Smooth muscle cell (in vitro differentiated cells): Measurements from ENCODE around the gene DTL. TPM values are rescaled to one million over a fixed set of nuclear protein-coding genes. Genes with fewer than 3 reads are reported as not detected.

Experiments
- DNase-seq: peaks from one replicate; lab custom pipeline; 2025; ENCODE audit not compliant: unreplicated experiment; lab: John Stamatoyannopoulos, UW
- H2AFZ ChIP-seq: fragments of 200-600 bp; sonication (generic); 2 replicates; pipeline ENCODE4 v1.6.0; 2016; ENCODE audit warnings: antibody characterized with exemption, low read depth, mild to moderate bottlenecking
- H3F3A ChIP-seq: fragments of 200-600 bp; sonication (generic); 2 replicates; pipeline ENCODE4 v1.6.0; 2017; ENCODE audit warnings: antibody characterized with exemption, low read depth
- H3K27ac ChIP-seq: fragments of 200-600 bp; sonication (generic); 2 replicates; pipeline ENCODE4 v1.5.1; 2016; ENCODE audit warnings: low read depth, mild to moderate bottlenecking
- H3K27me3 ChIP-seq: fragments of 200-600 bp; sonication (generic); 2 replicates; pipeline ENCODE4 v1.6.1; 2016; ENCODE audit warnings: low read depth, mild to moderate bottlenecking
- H3K36me3 ChIP-seq: fragments of 200-600 bp; sonication (generic); 2 replicates; pipeline ENCODE4 v1.5.1; 2016; ENCODE audit warnings: low read depth
- H3K4me1 ChIP-seq: fragments of 200-600 bp; sonication (generic); 2 replicates; pipeline ENCODE4 v1.5.1; 2016; ENCODE audit warnings: low read depth
- H3K4me2 ChIP-seq: fragments of 200-600 bp; sonication (generic); 2 replicates; pipeline ENCODE4 v1.6.0; 2016; ENCODE audit warnings: mild to moderate bottlenecking
- H3K4me3 ChIP-seq: fragments of 200-600 bp; sonication (generic); 2 replicates; pipeline ENCODE4 v1.5.1; 2016; ENCODE audit warnings: mild to moderate bottlenecking
- H3K79me2 ChIP-seq: fragments of 200-600 bp; sonication (generic); 2 replicates; pipeline ENCODE4 v1.6.0; 2016; ENCODE audit warnings: low read depth, mild to moderate bottlenecking
- H3K9ac ChIP-seq: fragments of 200-600 bp; sonication (generic); 2 replicates; pipeline ENCODE4 v1.6.0; 2016; ENCODE audit warnings: low read depth
- H3K9me3 ChIP-seq: fragments of 200-600 bp; sonication (generic); replicated peaks from 2 replicates; pipeline ENCODE4 v1.5.1; 2016; ENCODE audit warnings: low read depth
- H4K20me1 ChIP-seq: fragments of 200-600 bp; sonication (generic); 2 replicates; pipeline ENCODE4 v1.6.0; 2016; ENCODE audit warnings: low read depth
- WGBS: methylation state at CpG from one replicate; pipeline ENCODE4 v1.1.7; 2016; ENCODE audit warnings: low lambda C conversion rate; 5-methylcytosine and 5-hydroxymethylcytosine counted together
- polyA plus RNA-seq: library from polyadenylated mRNA; unstranded; fragments of >200 nt; fragmentation: Nextera tagmentation; extraction: Ambion mirVana; gene quantifications from 2 replicates; pipeline ENCODE4 v1.2.1, GENCODE V29; 2016
- total RNA-seq: library from RNA; depleted of rRNA; stranded (reverse); fragments of >200 nt; gene quantifications from 2 replicates; pipeline ENCODE4 v1.2.3, GENCODE V29; 2014
- TF ChIP-seq, protein P1 (sequence below): fragments of 200-600 bp; sonication (generic); IDR thresholded peaks from 2 replicates; pipeline ENCODE4 v1.5.1; 2017; ENCODE audit warnings: borderline replicate concordance, mild to moderate bottlenecking, antibody characterized with exemption; ENCODE audit not compliant: insufficient read depth, poor library complexity, severe bottlenecking

DTL gene
- total and polyA plus RNA-seq, 2 experiments from 2014 or later, result 9.7 to 12.7 TPM

DNA sequence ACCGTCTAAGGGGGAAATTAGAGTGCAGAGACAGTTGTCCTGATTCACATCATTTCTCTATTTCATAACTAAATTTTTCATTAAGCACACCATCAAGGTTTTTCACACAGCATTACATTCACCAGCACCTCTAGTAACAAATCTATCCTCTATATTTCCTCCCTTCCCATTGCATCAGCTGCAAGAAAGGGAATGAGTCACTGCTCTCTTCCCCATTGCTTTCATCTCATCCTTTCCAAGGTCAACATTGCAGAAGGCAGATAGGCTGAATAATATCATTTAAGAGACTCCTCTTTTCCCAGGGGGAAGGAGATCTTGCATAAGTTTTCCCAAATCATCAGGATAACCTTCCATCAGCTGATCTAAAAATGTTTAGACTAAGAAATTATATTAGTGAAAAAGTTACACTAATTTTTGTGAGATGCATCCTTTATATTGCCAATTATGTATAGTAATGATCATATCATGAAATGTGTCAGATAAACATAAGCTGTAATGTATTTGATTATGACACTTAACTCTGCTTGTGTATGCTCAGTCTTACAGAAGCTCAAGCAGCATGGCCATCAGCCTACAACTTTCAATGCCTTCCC, 4.5 kb upstream of the DTL start:
- H3K4me1 ChIP-seq, result peaks cover 3% of the 10 kb centered on the region
- DNase-seq, result no peak
- no peaks in the 10 kb centered on the region for H3K36me3 ChIP-seq
- no peaks in the 10 kb centered on the region for H3K27me3 ChIP-seq
- H3K27ac ChIP-seq, result peak overlapping the region; percentile 96
- no peaks in the 10 kb centered on the region for H3F3A ChIP-seq
- TF ChIP-seq, protein P1, sequence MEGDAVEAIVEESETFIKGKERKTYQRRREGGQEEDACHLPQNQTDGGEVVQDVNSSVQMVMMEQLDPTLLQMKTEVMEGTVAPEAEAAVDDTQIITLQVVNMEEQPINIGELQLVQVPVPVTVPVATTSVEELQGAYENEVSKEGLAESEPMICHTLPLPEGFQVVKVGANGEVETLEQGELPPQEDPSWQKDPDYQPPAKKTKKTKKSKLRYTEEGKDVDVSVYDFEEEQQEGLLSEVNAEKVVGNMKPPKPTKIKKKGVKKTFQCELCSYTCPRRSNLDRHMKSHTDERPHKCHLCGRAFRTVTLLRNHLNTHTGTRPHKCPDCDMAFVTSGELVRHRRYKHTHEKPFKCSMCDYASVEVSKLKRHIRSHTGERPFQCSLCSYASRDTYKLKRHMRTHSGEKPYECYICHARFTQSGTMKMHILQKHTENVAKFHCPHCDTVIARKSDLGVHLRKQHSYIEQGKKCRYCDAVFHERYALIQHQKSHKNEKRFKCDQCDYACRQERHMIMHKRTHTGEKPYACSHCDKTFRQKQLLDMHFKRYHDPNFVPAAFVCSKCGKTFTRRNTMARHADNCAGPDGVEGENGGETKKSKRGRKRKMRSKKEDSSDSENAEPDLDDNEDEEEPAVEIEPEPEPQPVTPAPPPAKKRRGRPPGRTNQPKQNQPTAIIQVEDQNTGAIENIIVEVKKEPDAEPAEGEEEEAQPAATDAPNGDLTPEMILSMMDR, result no peak
- peaks cover 12% of the 10 kb centered on the region for H4K20me1 ChIP-seq
- H3K9ac ChIP-seq, result peak overlapping the region; percentile 87
- H3K79me2 ChIP-seq, result peaks cover 61% of the 10 kb centered on the region
- no peak overlapping the region for H3K4me3 ChIP-seq
- WGBS, result 100% methylated on average over 1 of the region's 1 CpG
- H3K9me3 ChIP-seq, result no peaks in the 10 kb centered on the region
- no peak overlapping the region for H2AFZ ChIP-seq
- peak overlapping the region; percentile 65 for H3K4me2 ChIP-seq

DNA sequence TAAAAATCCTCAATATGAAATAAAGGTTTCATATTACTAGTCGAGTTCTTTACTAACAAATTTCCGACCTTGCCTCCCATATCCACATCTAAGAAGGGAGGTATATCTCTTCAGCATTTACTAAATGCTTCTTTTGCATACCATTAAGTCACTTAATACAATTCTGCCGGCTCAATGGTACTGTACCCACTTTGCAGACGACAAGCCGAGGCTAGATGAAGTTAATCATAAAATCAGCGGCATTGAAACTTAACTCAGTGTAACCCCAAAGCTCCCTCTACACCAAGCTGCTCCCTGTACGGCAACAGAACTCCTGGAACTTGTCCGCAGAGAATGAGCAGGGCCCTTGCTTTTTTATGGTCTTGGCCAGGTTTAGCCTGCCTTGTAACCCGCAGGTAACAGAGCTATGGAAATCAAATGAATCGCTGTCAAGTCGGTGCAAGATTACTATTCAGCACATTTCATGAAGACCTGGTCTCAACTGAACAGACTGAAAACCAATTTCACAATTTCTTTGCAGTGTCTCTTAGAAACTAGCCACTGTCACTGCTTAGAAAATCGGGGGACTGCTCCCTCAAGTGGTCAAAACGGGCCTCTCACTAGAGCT, 929 bp upstream of the DTL start:
- Histone ChIP-seq H3K4me1 (peaks cover 28% of the 10 kb centered on the region), H3K4me3 (peak overlapping the region; percentile 86), H3K27ac (peak overlapping the region; percentile 62), H2AFZ (peak overlapping the region; percentile 44), H3K79me2 (peaks cover 64% of the 10 kb centered on the region), H3K36me3 (no peaks in the 10 kb centered on the region), H3F3A (no peaks in the 10 kb centered on the region), H3K4me2 (peak overlapping the region; percentile 85), H3K9me3 (no peaks in the 10 kb centered on the region), H3K9ac (peak overlapping the region; percentile 30), H3K27me3 (no peaks in the 10 kb centered on the region), H4K20me1 (peaks cover 11% of the 10 kb centered on the region)
- no peak for DNase-seq
- 11% methylated on average over 13 of the region's 13 CpGs for WGBS
- TF ChIP-seq, protein P1, result no peak

DNA sequence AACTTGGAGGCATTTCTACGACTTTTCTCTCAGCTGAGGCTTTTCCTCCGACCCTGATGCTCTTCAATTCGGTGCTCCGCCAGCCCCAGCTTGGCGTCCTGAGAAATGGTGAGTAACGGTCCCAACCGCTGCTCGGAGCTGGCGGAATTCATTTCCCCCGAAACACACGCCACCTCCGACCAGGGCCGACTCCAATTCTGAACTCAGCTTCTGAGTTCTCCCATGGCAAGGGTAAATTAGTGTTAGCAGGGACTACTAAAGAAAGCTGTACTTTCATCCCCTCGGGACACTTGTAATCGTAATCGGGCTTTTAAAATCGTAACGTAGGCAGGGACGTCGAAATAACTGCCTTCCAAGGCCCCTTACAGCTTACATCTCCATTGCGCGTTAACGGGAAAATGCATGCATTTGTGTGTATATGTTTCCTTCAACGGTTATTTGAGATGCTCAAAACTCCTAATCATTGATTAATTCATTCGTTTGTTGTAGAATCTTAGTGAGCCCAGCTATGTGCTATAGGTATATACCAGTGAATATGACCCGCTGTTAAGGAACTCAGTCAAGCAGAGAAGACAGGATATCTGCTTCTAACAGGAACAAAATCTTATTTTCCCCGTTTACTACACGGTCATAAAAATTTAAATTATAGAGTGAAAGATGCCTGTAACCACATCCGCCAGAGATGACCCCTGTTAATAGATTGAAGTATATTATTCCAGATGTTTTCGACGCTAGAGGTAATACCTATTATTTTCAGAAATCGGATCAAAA, 472 bp downstream of the DTL start:
- Histone ChIP-seq H3K4me1 (peaks cover 24% of the 10 kb centered on the region), H3K27ac (peak overlapping the region; percentile 14), H4K20me1 (no peaks in the 10 kb centered on the region), H3K4me3 (peak overlapping the region; percentile 86), H3K9ac (peak overlapping the region; percentile 75), H3F3A (no peaks in the 10 kb centered on the region), H2AFZ (peak overlapping the region; percentile 99), H3K4me2 (peak overlapping the region; percentile 92), H3K27me3 (no peaks in the 10 kb centered on the region), H3K79me2 (peaks cover 57% of the 10 kb centered on the region), H3K9me3 (no peaks in the 10 kb centered on the region), H3K36me3 (no peaks in the 10 kb centered on the region)
- TF ChIP-seq, protein P1, result no peak
- WGBS, result 2% methylated on average over 32 of the region's 32 CpGs
- DNase-seq, result no peak
